ENCODE measurements around the gene AADAC.
"Not testable (repeated sequence)": the region's sequence is repeated elsewhere in the genome, so short reads cannot be mapped to it uniquely, and the experiment has no call there.

Gene AADAC

GRCh38 chr3:151813799-151814198 is at the start of gene AADAC:
Gene AADAC (plus strand): TSS chr3:151814116. CDS start chr3:151814163, 47 bp downstream.
- peak; percentile 64 for DNase-seq (ENCODE audit: low read depth)
- no peak within 1 kb of the TSS for H3K4me3 ChIP-seq (ENCODE audit: control insufficient read depth, low read depth, low read length)
- TF ChIP-seq CTCF (conservative IDR thresholded peaks at IDR 0.05; ENCODE audit: control insufficient read depth, insufficient read depth, low read depth, low read length), result no peak

GRCh38 chr3:151764699-151765098 is 49.2 kb upstream of the AADAC start:
- DNase-seq (ENCODE audit: low read depth); H3K4me3 ChIP-seq (ENCODE audit: control insufficient read depth, low read depth, low read length): not testable (repeated sequence)

- TF ChIP-seq CTCF (conservative IDR thresholded peaks at IDR 0.05; ENCODE audit: control insufficient read depth, insufficient read depth, low read depth, low read length), result no peak
- H3K4me3 ChIP-seq (ENCODE audit: control insufficient read depth, low read depth, low read length), result no peak overlapping the region
- DNase-seq (ENCODE audit: low read depth), result no peak
These were observed 48.2 kb upstream of the AADAC start for GRCh38 chr3:151765685-151766084.

GRCh38 chr3:151766454-151766853 is 47.5 kb upstream of the AADAC start:
- no peak overlapping the region for H3K4me3 ChIP-seq (ENCODE audit: control insufficient read depth, low read depth, low read length)
- peak; percentile 60 for DNase-seq (ENCODE audit: low read depth)
- TF ChIP-seq CTCF (conservative IDR thresholded peaks at IDR 0.05; ENCODE audit: control insufficient read depth, insufficient read depth, low read depth, low read length), result no peak

- no peak for DNase-seq (ENCODE audit: low read depth)
- TF ChIP-seq CTCF (conservative IDR thresholded peaks at IDR 0.05; ENCODE audit: control insufficient read depth, insufficient read depth, low read depth, low read length), result no peak
- H3K4me3 ChIP-seq (ENCODE audit: control insufficient read depth, low read depth, low read length), result no peak overlapping the region
These were observed 45.5 kb upstream of the AADAC start for GRCh38 chr3:151768393-151768930.

GRCh38 chr3:151769175-151769574 is 44.7 kb upstream of the AADAC start:
- no peak overlapping the region for H3K4me3 ChIP-seq (ENCODE audit: control insufficient read depth, low read depth, low read length)
- DNase-seq (ENCODE audit: low read depth), result no peak
- TF ChIP-seq CTCF (conservative IDR thresholded peaks at IDR 0.05; ENCODE audit: control insufficient read depth, insufficient read depth, low read depth, low read length), result no peak

GRCh38 chr3:151770956-151771355 is 43.0 kb upstream of the AADAC start:
- DNase-seq (ENCODE audit: low read depth), result peak; percentile 70
- H3K4me3 ChIP-seq (ENCODE audit: control insufficient read depth, low read depth, low read length), result no peak overlapping the region
- no peak for TF ChIP-seq CTCF (conservative IDR thresholded peaks at IDR 0.05; ENCODE audit: control insufficient read depth, insufficient read depth, low read depth, low read length)

Measured in fibroblast of mammary gland (primary cell).